Stimulated activated CD4-positive, alpha-beta T cell treated with anti-CD3 and anti-CD28 coated beads, Interleukin-2, amount 100 ng/mL, for 4 hours (primary cell): ENCODE measurements around the gene GPATCH3.
"Not testable (repeated sequence)": the region's sequence is repeated elsewhere in the genome, so short reads cannot be mapped to it uniquely, and the experiment has no call there.

ENCODE experiments used
- DNase-seq: peaks from one replicate; pipeline ENCODE4 v3.0.0-alpha.2; 2020; ENCODE audit warnings: low read depth

The GPATCH3 gene

DNA sequence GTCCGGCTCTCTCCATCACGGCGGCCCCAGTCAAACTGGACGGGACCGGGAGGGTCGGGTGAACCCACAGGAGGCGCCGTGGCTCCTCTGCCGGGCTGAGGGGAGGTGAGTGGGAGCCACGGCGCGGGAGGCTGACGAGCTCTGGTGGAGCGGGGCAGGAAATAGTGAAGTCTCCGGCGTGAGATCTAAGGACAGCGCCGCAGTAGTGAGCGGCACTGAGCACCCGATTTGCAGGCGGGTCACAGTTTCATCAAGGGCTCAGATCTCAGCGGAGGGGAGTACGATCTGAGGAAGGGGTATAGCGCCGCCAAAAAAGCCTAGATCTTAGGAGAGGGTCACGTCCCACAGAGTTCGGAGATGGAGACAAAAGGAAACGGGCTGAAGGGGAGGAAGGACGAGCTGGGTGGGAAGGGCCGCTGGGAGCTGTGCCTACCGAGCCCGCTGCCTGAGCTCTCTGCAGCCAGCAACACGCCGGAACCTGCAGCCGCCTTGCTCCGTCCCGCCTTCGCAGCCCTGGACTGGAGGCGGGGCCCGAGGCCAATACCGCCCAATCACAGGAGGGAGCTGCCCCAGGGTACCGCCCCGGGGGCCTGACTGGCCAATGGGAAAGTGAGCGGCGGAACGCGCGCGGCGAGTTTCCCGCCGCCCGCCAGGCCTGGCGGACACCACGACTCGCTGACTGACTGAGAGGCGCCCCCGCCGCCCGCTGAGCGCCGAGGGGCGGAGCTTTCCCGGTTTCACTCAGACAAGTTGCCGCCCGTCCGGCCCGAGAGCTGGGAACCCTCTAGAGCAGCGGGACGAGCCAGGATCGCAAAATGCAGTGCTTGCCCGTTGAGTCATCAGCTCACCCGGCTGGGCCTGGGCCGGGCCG, 35.4 kb downstream of the GPATCH3 start:
- peak; percentile 89 for DNase-seq

GRCh38 chr1:26863685-26864077, 36.6 kb downstream of the GPATCH3 start:
- no peak for DNase-seq

- DNase-seq = peak; percentile 32
Measured at GRCh38 chr1:26862781-26863684, 37.2 kb downstream of the GPATCH3 start, which contains the start of gene SFN. Gene SFN (plus strand): TSS chr1:26863149. CDS start chr1:26863213, 64 bp downstream.

DNA sequence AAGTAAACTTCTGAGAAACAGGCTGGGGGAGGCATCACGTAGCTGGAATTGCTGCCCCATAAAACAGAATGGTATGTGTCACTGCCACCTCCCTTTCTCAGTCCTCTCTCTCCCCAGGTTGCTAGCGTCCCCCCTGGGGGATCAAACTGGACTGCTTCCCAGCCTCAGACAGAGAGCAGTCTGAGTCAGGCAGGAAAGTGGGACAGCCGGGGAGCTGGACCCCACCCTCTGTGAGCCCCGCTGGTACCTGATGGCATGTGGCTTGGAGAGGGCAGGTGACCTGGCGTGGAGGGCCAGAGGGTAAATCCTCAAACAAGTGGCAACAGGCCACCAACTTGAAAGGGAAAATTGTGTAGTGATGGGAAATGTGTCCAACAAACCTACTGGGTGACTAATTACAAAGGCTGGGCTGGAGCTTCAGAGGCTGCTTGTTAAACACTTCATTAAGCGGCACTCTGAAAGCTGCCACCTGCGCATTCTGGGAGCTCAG, 38.3 kb downstream of the GPATCH3 start:
- DNase-seq = no peak

GRCh38 chr1:26861286-26861701, 39.0 kb downstream of the GPATCH3 start:
- no peak for DNase-seq

DNA sequence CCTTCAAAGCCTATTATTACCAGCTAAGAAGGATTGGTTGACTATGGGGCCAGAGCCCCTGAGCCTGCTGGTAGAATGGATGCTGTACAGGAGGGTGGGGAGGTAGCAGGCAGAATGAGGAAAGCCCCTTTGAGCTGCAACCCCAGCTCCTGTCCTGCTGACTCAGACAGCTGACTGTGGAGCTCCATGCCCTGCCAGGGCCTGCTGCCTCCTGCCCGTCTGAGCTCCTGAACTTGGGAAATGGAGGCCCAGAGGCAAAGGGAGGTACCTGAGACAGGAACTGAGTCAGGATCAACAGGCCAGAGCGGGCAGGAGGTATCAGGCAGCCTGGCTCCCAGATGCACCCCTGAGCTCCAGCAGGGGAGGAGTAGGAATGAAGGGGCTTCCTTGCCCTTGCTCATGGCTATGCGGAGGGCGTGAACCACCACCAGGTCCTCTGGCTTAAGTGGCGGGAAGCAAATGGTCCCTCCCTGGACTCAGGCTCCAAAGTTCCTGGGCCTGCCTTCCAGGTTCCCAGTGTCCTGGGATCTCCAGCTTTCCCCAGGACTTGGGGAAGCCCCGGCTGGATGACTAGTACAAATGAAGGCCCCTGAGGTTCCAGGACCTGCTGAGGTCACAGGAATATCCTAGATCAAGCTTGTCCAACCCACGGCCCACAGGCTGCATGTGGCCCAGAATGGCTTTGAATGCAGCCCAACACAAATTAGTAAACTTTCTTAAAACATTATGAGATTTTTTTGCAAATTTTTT, 41.2 kb downstream of the GPATCH3 start:
- no peak for DNase-seq

GRCh38 chr1:26858160-26858559, 42.1 kb downstream of the GPATCH3 start:
- DNase-seq = no peak

GRCh38 chr1:26857473-26858060, 42.7 kb downstream of the GPATCH3 start:
- no peak for DNase-seq

GRCh38 chr1:26856604-26857469, 43.4 kb downstream of the GPATCH3 start:
- no peak for DNase-seq

GRCh38 chr1:26856181-26856580, 44.1 kb downstream of the GPATCH3 start:
- no peak for DNase-seq

DNA sequence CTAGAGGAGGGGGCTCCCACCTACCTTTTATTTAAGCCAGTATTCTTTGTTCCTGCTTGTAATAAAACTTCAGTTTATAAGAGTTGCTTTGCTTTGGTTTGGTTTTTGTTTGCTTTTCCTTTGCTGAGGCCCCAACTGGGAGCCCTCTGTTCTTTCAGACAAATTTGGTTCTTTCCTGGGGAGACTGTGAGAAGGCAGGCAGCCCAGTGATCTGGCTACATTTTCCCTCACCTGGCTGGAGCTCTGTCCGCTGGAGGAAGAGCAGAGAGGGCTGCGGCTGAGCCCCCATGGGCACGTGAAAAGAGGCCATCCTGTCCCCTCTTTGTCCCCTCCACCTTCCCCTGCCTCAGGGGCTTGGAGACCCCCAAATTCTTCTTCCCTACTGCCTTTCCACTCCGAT, 44.6 kb downstream of the GPATCH3 start:
- no peak for DNase-seq

DNA sequence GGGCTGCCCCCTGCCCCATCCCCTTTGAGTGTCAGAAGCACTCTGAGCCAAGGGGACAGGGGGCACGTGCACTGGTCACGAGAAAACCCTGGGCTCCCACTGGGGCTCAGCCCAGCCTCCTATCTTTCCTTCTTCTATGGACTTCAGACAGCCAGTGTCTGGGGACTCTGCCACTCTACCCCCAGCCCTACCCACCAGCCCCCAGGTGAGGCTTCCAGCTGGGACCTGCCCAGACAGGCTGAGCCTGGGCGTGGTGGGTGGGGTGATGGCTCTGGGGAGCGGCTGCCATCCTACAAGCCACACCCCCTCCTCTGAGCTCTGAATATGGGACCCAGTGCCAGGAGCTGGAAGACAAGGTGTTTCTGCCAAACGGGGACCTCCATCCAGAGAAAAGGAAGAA, 45.4 kb downstream of the GPATCH3 start:
- no peak for DNase-seq

- no peak for DNase-seq
Measured at GRCh38 chr1:26853600-26853999, 46.7 kb downstream of the GPATCH3 start.

DNA sequence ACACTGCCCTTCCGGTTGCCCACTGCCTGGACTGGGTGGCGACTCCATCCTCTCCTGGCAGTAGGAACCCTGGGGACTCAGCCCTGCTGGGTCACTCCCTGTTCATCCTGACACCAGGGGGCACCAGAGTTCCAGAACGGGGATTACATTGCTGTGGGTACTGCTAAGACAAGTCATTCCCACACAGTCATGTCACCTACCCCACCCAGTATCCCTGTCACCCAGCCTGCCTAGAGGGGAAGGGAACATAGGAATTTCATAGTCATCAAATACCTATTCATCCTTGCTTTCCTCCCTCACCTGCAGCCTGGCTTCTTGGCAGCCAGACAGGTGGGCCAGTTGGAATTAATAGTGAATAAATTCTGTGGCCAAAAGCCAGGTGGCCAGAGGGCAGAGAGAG, 47.1 kb downstream of the GPATCH3 start:
- peak; percentile 76 for DNase-seq

DNA sequence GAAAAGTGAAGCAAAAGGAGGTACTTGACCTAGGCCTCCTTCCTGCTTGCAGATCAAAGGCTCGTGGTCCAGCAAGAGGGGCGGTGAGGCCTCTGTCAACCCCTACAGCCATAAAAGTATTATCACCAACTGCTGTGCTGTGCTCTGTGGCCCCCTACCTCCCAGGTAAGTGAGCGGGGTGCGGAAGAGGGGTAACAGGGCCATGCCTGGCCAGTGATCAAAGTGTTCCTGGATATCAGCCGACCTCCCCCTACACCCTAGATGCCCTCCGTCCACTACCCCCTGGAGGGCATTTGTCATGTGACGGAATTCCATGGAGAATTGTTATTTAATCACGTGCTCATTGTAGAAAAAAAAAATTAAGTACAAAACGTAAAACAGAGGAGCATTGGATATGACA, 47.6 kb downstream of the GPATCH3 start:
- no peak for DNase-seq

- DNase-seq = no peak
Measured at GRCh38 chr1:26851106-26851684, 49.1 kb downstream of the GPATCH3 start.

DNA sequence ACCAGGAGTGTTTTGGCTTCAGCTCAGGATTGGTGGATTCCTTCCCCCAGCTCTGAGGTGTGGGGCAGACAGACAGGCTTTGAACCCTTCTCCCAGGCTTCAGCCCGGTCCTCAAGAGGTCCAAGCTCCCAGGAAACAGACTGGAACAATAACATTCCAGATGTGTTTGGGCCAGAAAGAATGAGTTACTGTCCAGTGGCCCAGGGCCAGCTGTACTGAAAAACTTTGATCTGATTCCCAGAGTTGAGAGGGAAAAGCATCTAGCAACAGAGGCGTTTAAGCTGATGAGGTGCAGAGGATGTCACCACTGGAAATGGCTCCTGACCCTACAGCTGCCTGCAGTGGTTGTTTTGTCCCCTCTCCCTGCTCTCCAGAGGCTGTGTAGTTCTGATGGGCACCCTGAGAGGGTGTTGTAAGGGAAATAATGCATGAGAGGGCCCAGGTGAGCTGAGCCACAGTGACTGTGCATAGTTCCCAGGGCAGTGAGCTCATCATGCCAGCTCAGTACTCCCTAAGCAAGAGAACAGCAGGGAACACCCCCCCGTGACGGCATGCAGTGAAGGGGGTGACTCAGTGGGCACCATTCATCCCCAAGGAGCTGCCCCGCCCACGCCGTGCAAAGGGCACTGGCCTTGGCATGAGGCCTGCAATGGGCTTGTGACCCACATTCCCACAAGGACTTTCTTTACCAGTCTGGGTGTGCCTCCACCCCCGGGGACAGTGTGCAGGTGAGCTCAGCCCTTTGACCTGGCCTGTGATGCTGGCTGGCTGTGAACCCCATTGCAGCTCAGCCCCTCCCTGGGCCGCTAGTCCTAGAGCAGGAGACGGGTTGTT, 51.1 kb downstream of the GPATCH3 start:
- no peak for DNase-seq

DNA sequence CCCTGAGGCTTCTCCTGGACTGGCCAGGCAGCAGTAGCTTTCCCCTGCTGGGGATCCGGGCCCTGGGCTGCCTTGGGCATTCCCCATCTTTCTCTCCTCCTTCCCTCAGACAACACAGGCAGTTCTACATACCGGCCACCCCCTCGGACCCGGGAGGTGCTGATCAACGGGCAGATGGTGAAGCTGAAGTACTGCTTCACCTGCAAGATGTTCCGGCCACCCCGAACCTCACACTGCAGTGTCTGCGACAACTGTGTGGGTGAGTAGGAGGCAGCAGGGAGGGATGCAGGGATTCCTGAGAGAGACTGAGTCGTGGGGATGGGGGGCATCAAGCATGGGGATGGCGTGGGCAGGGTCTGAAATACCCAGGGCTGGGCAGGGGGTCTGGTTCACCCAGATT, 51.8 kb downstream of the GPATCH3 start:
- DNase-seq = no peak

GRCh38 chr1:26847826-26848225, 52.4 kb downstream of the GPATCH3 start:
- DNase-seq = not testable (repeated sequence)
